H9 (cell line): ENCODE results near the gene AFF4. TPM values are rescaled to one million over a fixed set of nuclear protein-coding genes. Genes with fewer than 3 reads are reported as not detected.
A peak's percentile ranks its signal among the peaks of the same experiment; 100 is the strongest.

ENCODE experiments used
- DNase-seq: peaks from one replicate; pipeline ENCODE4 v3.0.0-alpha.2; 2017
- H2AFZ ChIP-seq: one replicate; pipeline ENCODE4 v1.6.1; 2013; ENCODE audit warnings: mild to moderate bottlenecking, low read length, control low read depth, moderate library complexity
- H2AK5ac ChIP-seq: 2 replicates; pipeline ENCODE4 v1.6.1; 2013; ENCODE audit warnings: low read length, control low read depth, mixed read lengths; ENCODE audit not compliant: insufficient read length
- H2BK120ac ChIP-seq: one replicate; pipeline ENCODE4 v1.6.1; 2013; ENCODE audit warnings: low read depth, mild to moderate bottlenecking, low read length, control low read depth, inconsistent platforms; ENCODE audit not compliant: poor library complexity, severe bottlenecking
- H2BK12ac ChIP-seq: 2 replicates; pipeline ENCODE4 v1.6.1; 2013; ENCODE audit warnings: low read length, control low read depth, mixed read lengths, low read depth; ENCODE audit not compliant: insufficient read length
- H2BK15ac ChIP-seq: 2 replicates; pipeline ENCODE4 v1.6.1; 2013; ENCODE audit warnings: low read depth, low read length, control low read depth
- H2BK20ac ChIP-seq: one replicate; pipeline ENCODE4 v1.6.1; 2013; ENCODE audit warnings: low read depth, mild to moderate bottlenecking, low read length, control low read depth, inconsistent platforms; ENCODE audit not compliant: poor library complexity, severe bottlenecking
- H2BK5ac ChIP-seq: 2 replicates; pipeline ENCODE4 v1.6.1; 2013; ENCODE audit warnings: low read length, control low read depth, mixed read lengths; ENCODE audit not compliant: insufficient read length
- H3K14ac ChIP-seq: 2 replicates; pipeline ENCODE4 v1.6.1; 2013; ENCODE audit warnings: low read length, control low read depth; ENCODE audit not compliant: insufficient read depth
- H3K18ac ChIP-seq: 2 replicates; pipeline ENCODE4 v1.6.1; 2013; ENCODE audit warnings: low read depth, mild to moderate bottlenecking, mixed read lengths, low read length, control low read depth; ENCODE audit not compliant: insufficient read length
- H3K23ac ChIP-seq: 2 replicates; pipeline ENCODE4 v1.6.1; 2013; ENCODE audit warnings: low read length, control low read depth, mixed read lengths, low read depth; ENCODE audit not compliant: insufficient read length
- H3K23me2 ChIP-seq: 2 replicates; pipeline ENCODE4 v1.6.1; 2013; ENCODE audit warnings: low read depth, mild to moderate bottlenecking, mixed read lengths, low read length, control low read depth; ENCODE audit not compliant: insufficient read length, poor library complexity, severe bottlenecking
- H3K27ac ChIP-seq: 2 replicates; pipeline ENCODE4 v1.5.1; 2013; ENCODE audit warnings: low read length, control low read depth, mixed read lengths, low read depth; ENCODE audit not compliant: insufficient read length
- H3K27me3 ChIP-seq: 2 replicates; pipeline ENCODE4 v1.6.1; 2013; ENCODE audit warnings: low read length, control low read depth, inconsistent platforms; ENCODE audit not compliant: insufficient read depth
- H3K4ac ChIP-seq: 2 replicates; pipeline ENCODE4 v1.6.1; 2013; ENCODE audit warnings: low read depth, mild to moderate bottlenecking, control low read depth, inconsistent platforms, low read length, moderate library complexity
- H3K4me1 ChIP-seq: 2 replicates; pipeline ENCODE4 v1.6.1; 2013; ENCODE audit warnings: low read length, control low read depth, inconsistent platforms; ENCODE audit not compliant: insufficient read depth
- H3K4me2 ChIP-seq: 2 replicates; pipeline ENCODE4 v1.6.1; 2013; ENCODE audit warnings: low read length, control low read depth, mixed read lengths; ENCODE audit not compliant: insufficient read length, insufficient read depth
- H3K56ac ChIP-seq: 2 replicates; pipeline ENCODE4 v1.6.1; 2013; ENCODE audit warnings: low read depth, mild to moderate bottlenecking, mixed read lengths, low read length, control low read depth; ENCODE audit not compliant: insufficient read length
- H3K79me1 ChIP-seq: 2 replicates; pipeline ENCODE4 v1.6.1; 2013; ENCODE audit warnings: low read depth, mild to moderate bottlenecking, moderate library complexity, low read length, control low read depth, inconsistent platforms; ENCODE audit not compliant: insufficient read depth, poor library complexity, severe bottlenecking
- H3K79me2 ChIP-seq: 2 replicates; pipeline ENCODE4 v1.6.1; 2013; ENCODE audit warnings: low read length, control low read depth, inconsistent platforms; ENCODE audit not compliant: insufficient read depth
- H3K9ac ChIP-seq: 2 replicates; pipeline ENCODE4 v1.6.1; 2013; ENCODE audit warnings: low read length, control low read depth, mixed read lengths; ENCODE audit not compliant: insufficient read length; ENCODE audit errors: extremely low read depth
- H3K9me3 ChIP-seq: one replicate; pipeline ENCODE4 v1.6.1; 2013; ENCODE audit warnings: low read depth, low read length, inconsistent platforms; ENCODE audit not compliant: control insufficient read depth
- H3T11ph ChIP-seq: one replicate; pipeline ENCODE4 v1.6.1; 2013; ENCODE audit warnings: mild to moderate bottlenecking, low read length, control low read depth, inconsistent platforms
- H4K20me1 ChIP-seq: one replicate; pipeline ENCODE4 v1.6.1; 2013; ENCODE audit not compliant: control insufficient read depth, insufficient read length, insufficient read depth
- H4K5ac ChIP-seq: 2 replicates; pipeline ENCODE4 v1.6.1; 2013; ENCODE audit warnings: low read depth, mild to moderate bottlenecking, mixed read lengths, low read length, control low read depth; ENCODE audit not compliant: insufficient read length
- H4K8ac ChIP-seq: replicated peaks from 2 replicates; pipeline ENCODE4 v1.6.1; 2013; ENCODE audit warnings: low read length, control low read depth, mixed read lengths, low read depth; ENCODE audit not compliant: insufficient read length
- H4K91ac ChIP-seq: 2 replicates; pipeline ENCODE4 v1.6.1; 2013; ENCODE audit warnings: low read depth, mild to moderate bottlenecking, moderate library complexity, mixed read lengths, low read length, control low read depth; ENCODE audit not compliant: insufficient read length
- H3K27ac Mint-ChIP-seq, 3 experiments: 2 replicates in 2 of 3; 3 replicates in 1 of 3; pipeline ENCODE4 v1.8.0; 2020 to 2021; ENCODE audit warnings: mixed read lengths in 3 of 3, mild to moderate bottlenecking in 1 of 3, moderate library complexity in 1 of 3
- H3K27me3 Mint-ChIP-seq: 2 replicates; pipeline ENCODE4 v1.8.0; 2021; ENCODE audit warnings: low read depth, mild to moderate bottlenecking, moderate library complexity, mixed read lengths
- H3K36me3 Mint-ChIP-seq, 3 experiments: 2 replicates in 2 of 3; 3 replicates in 1 of 3; pipeline ENCODE4 v1.8.0; 2020 to 2021; ENCODE audit warnings: low read depth in 3 of 3, mixed read lengths in 3 of 3; ENCODE audit not compliant: insufficient read depth in 1 of 3
- H3K4me1 Mint-ChIP-seq, 2 experiments: 2 replicates each; pipeline ENCODE4 v1.8.0; 2020; ENCODE audit warnings: mixed read lengths in 2 of 2
- H3K4me3 Mint-ChIP-seq, 2 experiments: 2 replicates in 1 of 2; 3 replicates in 1 of 2; pipeline ENCODE4 v1.8.0; 2020 to 2021; ENCODE audit warnings: mild to moderate bottlenecking in 2 of 2, mixed read lengths in 2 of 2, moderate library complexity in 1 of 2
- H3K9me3 Mint-ChIP-seq, 2 experiments: 2 replicates in 1 of 2; 3 replicates in 1 of 2; pipeline ENCODE4 v1.8.0; 2020; ENCODE audit warnings: mild to moderate bottlenecking in 2 of 2, mixed read lengths in 2 of 2, moderate library complexity in 1 of 2
- WGBS: extraction: QIAGEN DNeasy Blood & Tissue Kit; methylation state at CpG from one replicate; pipeline ENCODE4 v1.1.7; 2013; ENCODE audit warnings: missing lambda C conversion rate, low lambda C conversion rate, mixed read lengths; ENCODE audit not compliant: insufficient read length; ENCODE audit errors: extremely low coverage; 5-methylcytosine and 5-hydroxymethylcytosine counted together
- total RNA-seq: library from RNA; stranded (reverse); gene quantifications from 2 replicates; pipeline ENCODE4 v1.2.1, GENCODE V29; 2021
- TF ChIP-seq, protein P1 (sequence below): fragments of 200-600 bp; sonication (generic); conservative IDR thresholded peaks from 3 replicates; pipeline ENCODE4 v1.8.0; 2021; ENCODE audit warnings: antibody characterized with exemption, mild to moderate bottlenecking

Gene AFF4
- total RNA-seq, 1 experiment from 2014 or later = 73.2 TPM

- Mint-ChIP-seq H3K4me1 (peaks cover 7 to 8% of the 10 kb centered on the region in 2 experiments), H3K27ac (peak overlapping the region in 2 of 3 experiments; percentile 11 to 52; a peak in 3 of 7 replicates), H3K36me3 (peaks cover 14 to 39% (median 24%) of the 10 kb centered on the region in 3 experiments), H3K9me3 (no peaks in the 10 kb centered on the region; a peak in 1 of 5 replicates), H3K4me3 (no peak overlapping the region), H3K27me3 (no peaks in the 10 kb centered on the region)
- no peak overlapping the region for H3K14ac ChIP-seq
- H2BK5ac ChIP-seq = no peak overlapping the region
- no peak overlapping the region for H2BK20ac ChIP-seq
- no peak overlapping the region for H3K9ac ChIP-seq
- no peak overlapping the region for H4K5ac ChIP-seq
- no peaks in the 10 kb centered on the region for H3K9me3 ChIP-seq
- H4K91ac ChIP-seq = no peak overlapping the region
- no peak overlapping the region for H2AFZ ChIP-seq
- H3K4ac ChIP-seq = no peak overlapping the region
- no peaks in the 10 kb centered on the region for H3K4me1 ChIP-seq
- H3K56ac ChIP-seq = no peak overlapping the region
- H4K8ac ChIP-seq = no peak overlapping the region
- no peak overlapping the region for H3K27ac ChIP-seq
- H3K79me2 ChIP-seq = peaks cover 3% of the 10 kb centered on the region; the same call in 1 of the 2 replicates
- no peak overlapping the region for H3K23ac ChIP-seq
- H3T11ph ChIP-seq = no peak overlapping the region
- no peaks in the 10 kb centered on the region for H4K20me1 ChIP-seq
- H3K4me2 ChIP-seq = no peak overlapping the region
- H2BK15ac ChIP-seq = no peak overlapping the region
- no peaks in the 10 kb centered on the region for H3K27me3 ChIP-seq
- H2BK120ac ChIP-seq = no peak overlapping the region
- H3K79me1 ChIP-seq = no peaks in the 10 kb centered on the region
- H2AK5ac ChIP-seq = no peak overlapping the region
- WGBS = no CpG with 5 or more reads among the region's 5 CpGs
- H2BK12ac ChIP-seq = no peak overlapping the region
- no peak overlapping the region for H3K18ac ChIP-seq
- peaks cover 2% of the 10 kb centered on the region for H3K23me2 ChIP-seq
- DNase-seq = no peak
- TF ChIP-seq, protein P1, sequence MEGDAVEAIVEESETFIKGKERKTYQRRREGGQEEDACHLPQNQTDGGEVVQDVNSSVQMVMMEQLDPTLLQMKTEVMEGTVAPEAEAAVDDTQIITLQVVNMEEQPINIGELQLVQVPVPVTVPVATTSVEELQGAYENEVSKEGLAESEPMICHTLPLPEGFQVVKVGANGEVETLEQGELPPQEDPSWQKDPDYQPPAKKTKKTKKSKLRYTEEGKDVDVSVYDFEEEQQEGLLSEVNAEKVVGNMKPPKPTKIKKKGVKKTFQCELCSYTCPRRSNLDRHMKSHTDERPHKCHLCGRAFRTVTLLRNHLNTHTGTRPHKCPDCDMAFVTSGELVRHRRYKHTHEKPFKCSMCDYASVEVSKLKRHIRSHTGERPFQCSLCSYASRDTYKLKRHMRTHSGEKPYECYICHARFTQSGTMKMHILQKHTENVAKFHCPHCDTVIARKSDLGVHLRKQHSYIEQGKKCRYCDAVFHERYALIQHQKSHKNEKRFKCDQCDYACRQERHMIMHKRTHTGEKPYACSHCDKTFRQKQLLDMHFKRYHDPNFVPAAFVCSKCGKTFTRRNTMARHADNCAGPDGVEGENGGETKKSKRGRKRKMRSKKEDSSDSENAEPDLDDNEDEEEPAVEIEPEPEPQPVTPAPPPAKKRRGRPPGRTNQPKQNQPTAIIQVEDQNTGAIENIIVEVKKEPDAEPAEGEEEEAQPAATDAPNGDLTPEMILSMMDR = no peak
These were observed 91.8 kb downstream of the AFF4 start for GRCh38 chr5:132871459-132872284.
